Astrocyte of the spinal cord (primary cell): ENCODE results near the gene FLT3.

Experiments used
- DNase-seq: peaks from one replicate; pipeline ENCODE4 v3.0.0; 2011; ENCODE audit warnings: low read depth, low spot score
- H3K4me3 ChIP-seq: 2 replicates; pipeline ENCODE4 v1.5.1; 2011; ENCODE audit warnings: low read depth, mild to moderate bottlenecking, low read length, moderate library complexity
- in situ Hi-C: cut with HindIII; loops from 2 replicates; pipeline ENCODE4 v1.10.0; 2017; ENCODE audit warnings: low sequenced_read_pairs
- TF ChIP-seq, protein P1 (sequence below): IDR thresholded peaks from 2 replicates; pipeline ENCODE4 v1.5.1; 2012; ENCODE audit warnings: low read depth, mild to moderate bottlenecking, low read length, inconsistent platforms

FLT3 gene

DNA sequence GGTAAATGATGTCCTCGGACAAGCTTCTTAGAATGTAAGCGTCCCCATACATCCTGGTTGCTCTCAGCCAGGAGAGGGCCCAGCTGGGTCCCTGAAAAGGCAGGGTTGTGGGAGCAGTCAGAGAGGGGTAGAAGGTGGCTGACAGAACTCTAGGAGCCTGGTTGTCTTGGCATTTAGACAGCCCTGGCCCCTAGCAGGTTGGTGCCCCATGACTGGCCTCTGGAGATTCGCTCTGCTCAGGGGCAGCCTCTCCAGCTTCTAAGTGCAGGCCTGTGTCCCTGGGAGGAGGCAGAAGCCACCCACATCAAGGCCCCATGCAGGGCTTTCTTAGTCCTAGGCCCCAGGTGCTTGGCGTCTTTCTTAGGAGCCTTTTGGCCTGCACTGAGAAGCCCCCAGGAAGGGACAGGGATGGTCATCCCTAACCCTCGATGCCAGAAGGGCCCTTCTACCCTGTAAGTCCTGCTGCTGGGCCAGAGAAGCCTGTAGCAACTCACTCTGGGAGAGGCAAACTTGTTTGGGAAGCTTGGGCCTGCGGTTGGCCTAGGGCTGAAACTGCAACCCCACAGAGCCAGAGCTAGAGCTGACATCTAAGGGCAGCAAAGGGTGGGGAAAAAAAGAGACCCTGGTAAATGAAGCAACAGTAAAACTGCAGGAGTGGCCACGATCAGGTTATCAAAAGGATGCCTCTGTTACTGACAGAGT is 128.4 kb downstream of the FLT3 start:
- in situ Hi-C loops, result no loop called here
- DNase-seq, result no peak
- H3K4me3 ChIP-seq, result no peak overlapping the region
- TF ChIP-seq, protein P1, sequence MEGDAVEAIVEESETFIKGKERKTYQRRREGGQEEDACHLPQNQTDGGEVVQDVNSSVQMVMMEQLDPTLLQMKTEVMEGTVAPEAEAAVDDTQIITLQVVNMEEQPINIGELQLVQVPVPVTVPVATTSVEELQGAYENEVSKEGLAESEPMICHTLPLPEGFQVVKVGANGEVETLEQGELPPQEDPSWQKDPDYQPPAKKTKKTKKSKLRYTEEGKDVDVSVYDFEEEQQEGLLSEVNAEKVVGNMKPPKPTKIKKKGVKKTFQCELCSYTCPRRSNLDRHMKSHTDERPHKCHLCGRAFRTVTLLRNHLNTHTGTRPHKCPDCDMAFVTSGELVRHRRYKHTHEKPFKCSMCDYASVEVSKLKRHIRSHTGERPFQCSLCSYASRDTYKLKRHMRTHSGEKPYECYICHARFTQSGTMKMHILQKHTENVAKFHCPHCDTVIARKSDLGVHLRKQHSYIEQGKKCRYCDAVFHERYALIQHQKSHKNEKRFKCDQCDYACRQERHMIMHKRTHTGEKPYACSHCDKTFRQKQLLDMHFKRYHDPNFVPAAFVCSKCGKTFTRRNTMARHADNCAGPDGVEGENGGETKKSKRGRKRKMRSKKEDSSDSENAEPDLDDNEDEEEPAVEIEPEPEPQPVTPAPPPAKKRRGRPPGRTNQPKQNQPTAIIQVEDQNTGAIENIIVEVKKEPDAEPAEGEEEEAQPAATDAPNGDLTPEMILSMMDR, result no peak

DNA sequence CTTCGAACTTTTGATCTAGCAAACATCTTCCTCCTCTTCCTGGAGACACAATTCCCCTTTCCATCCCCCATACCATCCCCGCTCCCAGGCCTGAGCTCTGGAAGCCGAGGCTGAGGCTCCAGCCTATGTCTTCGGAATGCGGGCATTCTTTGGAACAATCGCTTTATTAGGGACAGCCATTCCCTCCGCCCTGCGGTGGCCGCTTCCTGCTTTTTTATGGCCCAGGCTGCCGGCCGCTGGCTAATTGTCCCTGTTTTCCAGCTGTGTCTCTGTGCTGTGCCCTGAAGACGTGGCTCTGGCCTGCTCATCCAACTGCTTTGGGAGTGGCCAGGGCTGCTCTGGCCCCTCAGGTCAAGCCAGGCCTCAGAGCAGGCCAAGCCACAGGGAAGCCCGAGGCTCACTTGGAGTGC is 129.1 kb downstream of the FLT3 start:
- no peak for DNase-seq
- in situ Hi-C loops, result no loop called here
- no peak overlapping the region for H3K4me3 ChIP-seq
- TF ChIP-seq, protein P1, result no peak

DNA sequence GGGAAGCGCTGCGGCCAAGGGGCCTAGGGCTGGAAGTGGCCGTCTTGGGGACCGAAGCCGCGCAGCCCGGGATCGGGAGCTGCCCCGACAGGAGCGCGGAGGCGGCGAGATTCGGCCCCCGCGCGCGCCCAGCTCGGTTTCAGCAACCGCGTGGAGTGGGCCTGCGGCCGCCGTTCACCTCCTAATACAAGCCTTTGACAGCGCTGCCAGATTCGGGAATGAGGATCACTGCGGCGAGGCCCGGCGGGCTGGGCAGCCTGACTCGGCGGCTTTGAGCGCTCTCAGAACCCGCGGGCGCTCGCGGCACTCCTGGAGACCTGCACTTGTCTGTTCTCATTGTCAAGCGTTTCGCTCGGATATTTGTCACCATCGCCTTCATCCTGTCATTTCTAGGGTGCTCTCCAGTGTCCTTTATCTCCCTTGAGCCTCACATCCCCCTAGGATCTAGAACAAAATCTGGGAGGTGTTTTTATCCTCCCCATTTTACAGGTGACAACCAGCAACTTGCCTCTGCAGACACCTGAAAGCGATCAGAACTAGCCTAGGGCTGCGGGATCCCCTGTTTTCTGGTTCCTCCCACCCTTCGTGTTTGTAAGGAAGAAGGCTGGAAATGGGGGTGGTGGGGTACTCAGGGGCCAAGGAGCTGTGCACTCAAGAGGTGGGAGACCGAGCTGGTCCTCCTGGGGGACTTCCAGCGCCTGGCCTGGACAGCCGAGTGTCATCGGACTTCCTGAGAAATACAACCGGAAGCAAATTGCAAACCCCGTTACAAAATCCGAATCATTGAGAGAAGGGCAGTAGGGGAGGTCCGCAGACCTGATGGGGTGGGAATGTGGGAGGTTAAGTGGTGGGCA is 129.8 kb downstream of the FLT3 start:
- no peak for DNase-seq
- in situ Hi-C loops, result no loop called here
- H3K4me3 ChIP-seq, result no peak overlapping the region
- TF ChIP-seq, protein P1, result no peak

DNA sequence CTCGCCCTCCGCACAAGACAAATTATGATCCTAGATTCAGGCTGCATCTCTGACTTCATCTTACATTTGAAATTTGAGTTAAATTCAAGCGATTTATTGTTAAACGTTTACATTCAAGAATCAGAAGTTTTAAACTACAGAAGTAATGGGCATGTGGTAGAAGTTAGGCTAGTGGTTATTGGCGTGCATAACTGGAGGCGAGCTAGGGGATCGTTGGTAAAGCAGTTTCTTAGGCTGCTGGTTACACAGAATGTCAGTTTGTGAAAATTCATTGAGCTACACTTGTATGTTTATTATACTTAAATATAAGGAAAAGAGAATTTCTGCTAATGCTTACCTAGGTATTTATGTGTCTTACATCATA is 130.5 kb downstream of the FLT3 start:
- H3K4me3 ChIP-seq, result no peak overlapping the region
- in situ Hi-C loops, result no loop called here
- TF ChIP-seq, protein P1, result no peak
- no peak for DNase-seq

GRCh38 chr13:27969082-27969865 is 131.1 kb downstream of the FLT3 start, which contains the start of gene CDX2:
TSS of gene CDX2 (minus strand) at chr13:27969315. CDS start at chr13:27969006, 309 bp downstream.
- no peak within 1 kb of the TSS for H3K4me3 ChIP-seq
- TF ChIP-seq, protein P1, result no peak
- in situ Hi-C loops, result no loop called here
- DNase-seq, result no peak

GRCh38 chr13:27968316-27969081 is 131.9 kb downstream of the FLT3 start:
- no peak for DNase-seq
- no peak overlapping the region for H3K4me3 ChIP-seq
- in situ Hi-C loops, result no loop called here
- TF ChIP-seq, protein P1, result no peak
